Tibial nerve (tissue), 4 donors: ENCODE measurements around the gene DUSP28. TPM values are rescaled to one million over a fixed set of nuclear protein-coding genes. Genes with fewer than 3 reads are reported as not detected.

Experiments
- DNase-seq, 2 donors: peaks; one replicate each; pipeline ENCODE4 v3.0.0-alpha.2; 2019; ENCODE audit warnings: low spot score in 2 of 2
- H3K27ac ChIP-seq, 4 donors: fragments of 200-600 bp; sonication (generic) in 3 of 4; one replicate each; pipeline ENCODE4 v1.5.1; 2017 to 2019; ENCODE audit warnings: mild to moderate bottlenecking in 1 of 4
- H3K27me3 ChIP-seq, 2 donors: fragments of 200-600 bp; sonication (generic) in 1 of 2; one replicate each; pipeline versions ENCODE4 v1.5.1 to v1.6.0; 2017 to 2019
- H3K36me3 ChIP-seq, 3 donors: fragments of 200-600 bp; sonication (generic); one replicate each; pipeline ENCODE4 v1.5.1; 2018 to 2019
- H3K4me1 ChIP-seq, 4 donors: fragments of 200-600 bp; sonication (generic) in 3 of 4; one replicate each; pipeline ENCODE4 v1.5.1; 2017 to 2019
- H3K4me3 ChIP-seq, 4 donors: fragments of 200-600 bp; sonication (generic) in 3 of 4; one replicate each; pipeline ENCODE4 v1.5.1; 2017 to 2019; ENCODE audit warnings: mild to moderate bottlenecking in 1 of 4, moderate library complexity in 1 of 4
- H3K9me3 ChIP-seq, 4 donors: fragments of 200-600 bp; sonication (generic) in 3 of 4; one replicate each; pipeline ENCODE4 v1.5.1; 2017 to 2019
- EP300 ChIP-seq, 2 donors: sonication (generic); formaldehyde crosslinking; IDR thresholded peaks; one replicate each; pipeline ENCODE4 v1.6.1; 2017; ENCODE audit warnings: antibody characterized with exemption in 2 of 2, mild to moderate bottlenecking in 1 of 2
- POLR2A ChIP-seq, 2 donors: fragments of 450-650 bp; IDR thresholded peaks; one replicate each; pipeline ENCODE4 v1.6.1; 2017; ENCODE audit warnings: antibody characterized with exemption in 2 of 2, mild to moderate bottlenecking in 2 of 2, moderate library complexity in 2 of 2
- WGBS, 2 donors: methylation state at CpG; one replicate each; pipeline ENCODE4 v1.1.5; 2018; 5-methylcytosine and 5-hydroxymethylcytosine counted together
- total RNA-seq, 4 donors: library from RNA; depleted of rRNA; stranded (reverse); fragments of >200 nt; gene quantifications; one replicate each; pipeline ENCODE4 v1.1.0, GENCODE V29; 2016
- TF ChIP-seq, protein P1 (sequence below), 5 experiments: fragments of 200-600 bp in 3 of 5; fragments of 450-650 bp in 2 of 5; sonication (generic) in 3 of 5; IDR thresholded peaks; one replicate each; pipeline ENCODE4 v1.5.1; 2016 to 2019; ENCODE audit warnings: antibody characterized with exemption in 5 of 5, mild to moderate bottlenecking in 3 of 5, moderate library complexity in 2 of 5

DUSP28 gene
- total RNA-seq, 4 donors from 2014 or later = 4.5 to 16.1 (median 7.2) TPM

DNA sequence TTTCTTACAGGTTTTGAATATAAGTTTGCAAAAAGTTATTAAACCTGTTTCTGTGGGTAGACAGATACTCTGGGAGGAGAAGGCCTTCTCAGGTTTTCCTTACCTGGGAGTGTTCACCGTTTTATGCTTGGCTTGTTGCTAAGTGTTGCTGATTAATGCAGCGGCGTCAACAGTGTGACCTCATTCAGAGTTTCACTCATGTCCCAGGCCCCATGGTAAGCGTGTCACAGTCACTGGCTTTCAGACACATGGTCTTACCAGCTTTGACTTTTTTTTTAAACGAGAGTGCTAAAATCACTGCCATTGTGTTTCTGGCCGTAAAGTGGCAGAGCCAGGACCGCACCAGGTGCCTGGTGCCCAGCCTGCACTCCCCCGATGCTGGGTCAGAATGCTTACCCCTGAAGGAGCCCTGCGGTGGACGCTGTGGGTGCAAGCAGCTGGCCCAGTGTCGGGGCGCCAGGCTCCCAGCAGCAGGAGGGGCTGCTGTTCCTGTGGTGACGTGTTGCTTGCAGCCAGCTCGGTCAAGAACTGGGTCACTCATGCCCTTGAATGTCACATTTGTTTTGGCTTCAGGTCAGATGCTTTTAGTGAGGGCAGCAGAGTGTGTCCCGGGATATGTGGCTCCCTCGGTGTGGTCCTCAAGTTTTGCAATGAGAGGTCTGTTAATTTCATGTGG, 29.8 kb downstream of the DUSP28 start:
- peaks cover 0 to 61% (median 0%) of the 10 kb centered on the region in 3 donors for H3K36me3 ChIP-seq
- no peak overlapping the region for H3K27ac ChIP-seq
- H3K27me3 ChIP-seq = no peaks in the 10 kb centered on the region
- no peak overlapping the region for H3K4me3 ChIP-seq
- H3K9me3 ChIP-seq = no peaks in the 10 kb centered on the region
- 82 to 83% methylated on average over 13 to 16 of the region's 16 CpGs for WGBS, 2 donors
- H3K4me1 ChIP-seq = peaks cover 0 to 46% (median 19%) of the 10 kb centered on the region in 4 donors
- TF ChIP-seq POLR2A (IDR thresholded peaks at IDR 0.05) (no peak), EP300 (IDR thresholded peaks at IDR 0.05) (no peak)
- TF ChIP-seq, protein P1, sequence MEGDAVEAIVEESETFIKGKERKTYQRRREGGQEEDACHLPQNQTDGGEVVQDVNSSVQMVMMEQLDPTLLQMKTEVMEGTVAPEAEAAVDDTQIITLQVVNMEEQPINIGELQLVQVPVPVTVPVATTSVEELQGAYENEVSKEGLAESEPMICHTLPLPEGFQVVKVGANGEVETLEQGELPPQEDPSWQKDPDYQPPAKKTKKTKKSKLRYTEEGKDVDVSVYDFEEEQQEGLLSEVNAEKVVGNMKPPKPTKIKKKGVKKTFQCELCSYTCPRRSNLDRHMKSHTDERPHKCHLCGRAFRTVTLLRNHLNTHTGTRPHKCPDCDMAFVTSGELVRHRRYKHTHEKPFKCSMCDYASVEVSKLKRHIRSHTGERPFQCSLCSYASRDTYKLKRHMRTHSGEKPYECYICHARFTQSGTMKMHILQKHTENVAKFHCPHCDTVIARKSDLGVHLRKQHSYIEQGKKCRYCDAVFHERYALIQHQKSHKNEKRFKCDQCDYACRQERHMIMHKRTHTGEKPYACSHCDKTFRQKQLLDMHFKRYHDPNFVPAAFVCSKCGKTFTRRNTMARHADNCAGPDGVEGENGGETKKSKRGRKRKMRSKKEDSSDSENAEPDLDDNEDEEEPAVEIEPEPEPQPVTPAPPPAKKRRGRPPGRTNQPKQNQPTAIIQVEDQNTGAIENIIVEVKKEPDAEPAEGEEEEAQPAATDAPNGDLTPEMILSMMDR (IDR thresholded peaks at IDR 0.05) = no peak
- no peak for DNase-seq

DNA sequence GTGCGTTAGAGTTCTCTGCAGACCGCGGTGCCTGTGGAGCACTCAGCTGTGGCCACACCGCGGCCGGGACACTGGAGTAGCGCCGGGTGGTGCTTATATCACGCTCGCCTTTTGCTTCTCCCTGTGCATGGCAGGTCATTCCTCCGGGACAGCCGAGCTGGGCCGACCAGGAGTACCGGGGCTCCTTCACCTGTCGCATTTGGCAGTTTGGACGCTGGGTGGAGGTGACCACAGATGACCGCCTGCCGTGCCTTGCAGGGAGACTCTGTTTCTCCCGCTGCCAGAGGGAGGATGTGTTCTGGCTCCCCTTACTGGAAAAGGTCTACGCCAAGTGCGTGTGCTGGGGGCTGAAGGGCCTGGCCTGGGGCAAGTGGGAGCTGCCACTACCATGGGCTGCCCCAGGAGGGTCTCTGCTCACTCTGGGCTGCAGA, 30.5 kb downstream of the DUSP28 start:
- Histone ChIP-seq H3K27ac (no peak overlapping the region), H3K9me3 (no peaks in the 10 kb centered on the region), H3K36me3 (peaks cover 0 to 67% (median 0%) of the 10 kb centered on the region in 3 donors), H3K4me3 (no peak overlapping the region), H3K27me3 (no peaks in the 10 kb centered on the region), H3K4me1 (peaks cover 0 to 39% (median 12%) of the 10 kb centered on the region in 4 donors)
- TF ChIP-seq, protein P1 (IDR thresholded peaks at IDR 0.05) = no peak
- TF ChIP-seq POLR2A (IDR thresholded peaks at IDR 0.05) = no peak
- no peak for TF ChIP-seq EP300 (IDR thresholded peaks at IDR 0.05)
- WGBS, 2 donors = 96 to 98% methylated on average over 11 to 21 of the region's 21 CpGs
- no peak for DNase-seq

DNA sequence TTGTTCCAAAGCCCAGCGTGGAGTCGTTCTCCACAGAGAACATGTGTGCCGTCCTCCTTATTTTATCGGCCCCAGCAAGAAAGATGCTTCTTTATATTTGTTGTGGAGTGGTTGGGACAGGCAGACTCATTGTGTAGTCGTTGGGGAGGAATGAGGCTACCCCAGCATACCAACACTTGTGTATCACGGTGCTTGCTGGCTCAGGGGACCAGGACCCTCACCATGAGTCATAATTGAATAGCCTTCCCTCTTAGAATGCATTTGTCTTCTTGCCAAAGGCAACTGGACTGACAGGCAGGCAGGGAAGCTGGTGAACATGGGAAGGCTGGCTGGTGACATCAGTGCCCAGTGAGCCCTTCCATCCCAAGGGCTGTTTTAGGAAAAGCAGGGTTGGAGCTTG, 31.1 kb downstream of the DUSP28 start:
- WGBS, 2 donors = 75 to 80% methylated on average over 6 of the region's 6 CpGs

DNA sequence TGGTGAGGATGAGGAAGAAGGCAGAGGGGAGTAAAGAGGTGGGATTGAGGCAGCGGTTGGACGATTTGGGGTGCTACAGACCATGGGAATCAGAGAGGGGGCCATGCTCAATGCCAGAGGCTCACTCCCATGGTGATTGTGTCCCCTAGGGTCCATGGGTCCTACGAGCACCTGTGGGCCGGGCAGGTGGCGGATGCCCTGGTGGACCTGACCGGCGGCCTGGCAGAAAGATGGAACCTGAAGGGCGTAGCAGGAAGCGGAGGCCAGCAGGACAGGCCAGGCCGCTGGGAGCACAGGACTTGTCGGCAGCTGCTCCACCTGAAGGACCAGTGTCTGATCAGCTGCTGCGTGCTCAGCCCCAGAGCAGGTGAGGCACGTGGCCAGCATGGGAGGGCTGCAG, 31.6 kb downstream of the DUSP28 start:
- H3K36me3 ChIP-seq = peaks cover 0 to 78% (median 0%) of the 10 kb centered on the region in 3 donors
- H3K27ac ChIP-seq = no peak overlapping the region
- H3K4me1 ChIP-seq = peaks cover 0 to 44% (median 11%) of the 10 kb centered on the region in 4 donors
- no peaks in the 10 kb centered on the region for H3K27me3 ChIP-seq
- DNase-seq = no peak
- TF ChIP-seq, protein P1 (IDR thresholded peaks at IDR 0.05) = no peak
- TF ChIP-seq POLR2A (IDR thresholded peaks at IDR 0.05) (no peak), EP300 (IDR thresholded peaks at IDR 0.05) (no peak)
- H3K4me3 ChIP-seq = no peak overlapping the region
- H3K9me3 ChIP-seq = no peaks in the 10 kb centered on the region
- WGBS, 2 donors = 91 to 94% methylated on average over 12 to 13 of the region's 13 CpGs

More for the DNA sequence above, 31.1 kb downstream of the DUSP28 start:
- Histone ChIP-seq H3K27me3 (no peaks in the 10 kb centered on the region), H3K27ac (no peak overlapping the region), H3K36me3 (peaks cover 0 to 72% (median 0%) of the 10 kb centered on the region in 3 donors), H3K9me3 (no peaks in the 10 kb centered on the region), H3K4me1 (peaks cover 0 to 43% (median 11%) of the 10 kb centered on the region in 4 donors), H3K4me3 (no peak overlapping the region)
- TF ChIP-seq POLR2A (IDR thresholded peaks at IDR 0.05) (no peak), EP300 (IDR thresholded peaks at IDR 0.05) (no peak)
- TF ChIP-seq, protein P1 (IDR thresholded peaks at IDR 0.05) = no peak
- DNase-seq = no peak

DNA sequence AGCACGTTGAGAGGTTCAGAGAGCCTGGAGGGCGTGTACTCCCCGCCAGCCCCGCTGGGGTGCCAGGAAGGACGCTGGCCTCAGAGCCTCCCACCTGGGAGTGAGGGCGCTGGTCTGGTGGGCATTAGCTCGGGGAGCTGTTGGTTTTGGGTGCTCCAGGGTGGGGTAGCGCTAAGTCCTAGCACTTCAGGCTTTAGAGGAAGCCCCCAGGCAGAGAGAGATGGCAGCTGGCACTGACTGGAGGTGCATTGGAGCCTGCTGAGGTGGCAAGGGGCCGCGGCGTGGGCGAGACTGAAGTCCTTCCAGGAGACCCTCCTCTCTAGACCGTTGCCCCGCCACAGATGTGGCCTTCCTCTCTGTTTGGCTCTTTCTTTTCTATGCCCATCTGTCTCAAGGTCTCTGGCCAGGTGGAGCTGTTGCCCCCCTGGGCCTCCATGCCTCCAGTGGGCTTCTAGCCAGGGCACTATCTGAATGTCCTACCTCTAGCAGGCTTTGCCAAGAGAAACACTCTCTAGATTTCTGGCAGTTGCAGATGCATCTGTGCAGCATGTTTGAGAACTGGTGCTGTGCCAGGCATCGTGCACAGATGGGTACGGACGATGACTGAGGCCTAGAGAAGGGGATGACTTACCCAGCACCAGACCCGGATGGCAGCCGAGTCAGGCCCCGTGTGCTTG, 33.0 kb downstream of the DUSP28 start:
- TF ChIP-seq, protein P1 (IDR thresholded peaks at IDR 0.05) = no peak
- H3K36me3 ChIP-seq = peaks cover 0 to 92% (median 5%) of the 10 kb centered on the region in 3 donors
- DNase-seq = peak in 1 of 2 donors; percentile 3
- H3K27ac ChIP-seq = no peak overlapping the region
- 90 to 93% methylated on average over 20 of the region's 20 CpGs for WGBS, 2 donors
- no peaks in the 10 kb centered on the region for H3K9me3 ChIP-seq
- H3K27me3 ChIP-seq = no peaks in the 10 kb centered on the region
- H3K4me1 ChIP-seq = peaks cover 0 to 32% (median under 1%) of the 10 kb centered on the region in 4 donors
- no peak overlapping the region for H3K4me3 ChIP-seq
